ENCODE results near the gene DNAJC4. TPM values are rescaled to one million over a fixed set of nuclear protein-coding genes. Genes with fewer than 3 reads are reported as not detected.

DNAJC4 gene
- total and polyA plus RNA-seq, 8 donors = 28.1 to 125 (median 34.7) TPM

DNA sequence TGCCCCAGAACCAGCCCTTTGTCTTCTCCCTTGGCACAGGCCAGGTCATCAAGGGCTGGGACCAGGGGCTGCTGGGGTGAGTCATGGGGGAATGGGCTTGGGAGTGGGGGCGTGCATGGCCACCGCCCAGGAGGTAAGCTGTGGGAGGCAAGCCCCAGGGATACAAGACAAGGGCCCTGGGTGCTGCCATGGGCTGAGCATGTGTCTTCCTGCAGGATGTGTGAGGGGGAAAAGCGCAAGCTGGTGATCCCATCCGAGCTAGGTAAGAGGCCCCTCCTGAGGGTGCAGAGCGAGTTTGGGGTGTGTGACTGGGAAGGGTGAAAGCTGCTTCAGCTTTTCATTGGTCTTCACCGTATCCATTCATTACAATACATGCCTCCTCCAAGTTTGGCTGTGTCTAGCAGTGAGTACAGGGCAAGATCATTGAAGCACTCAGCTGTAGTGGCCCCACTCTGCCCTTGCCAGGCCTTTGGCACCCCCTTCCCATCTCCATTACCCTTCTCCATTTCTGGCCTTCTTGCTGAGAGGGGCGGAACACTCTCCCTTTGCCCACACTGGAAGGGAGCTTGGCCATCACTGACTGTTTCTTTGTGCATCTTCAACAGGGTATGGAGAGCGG lies 13.0 kb downstream of the DNAJC4 start:
- peaks cover 22 to 44% (median 33%) of the 10 kb centered on the region in 3 donors for H3K4me1 ChIP-seq
- H3K36me3 ChIP-seq = no peaks in the 10 kb centered on the region
- H3K27me3 ChIP-seq = no peaks in the 10 kb centered on the region
- DNase-seq = no peak
- peak overlapping the region in 2 of 4 donors; percentile 78 for H3K4me3 ChIP-seq
- intact Hi-C loops (cut with DNase I) = no loop called here
- no peak for FAIRE-seq
- TF ChIP-seq, protein P1, sequence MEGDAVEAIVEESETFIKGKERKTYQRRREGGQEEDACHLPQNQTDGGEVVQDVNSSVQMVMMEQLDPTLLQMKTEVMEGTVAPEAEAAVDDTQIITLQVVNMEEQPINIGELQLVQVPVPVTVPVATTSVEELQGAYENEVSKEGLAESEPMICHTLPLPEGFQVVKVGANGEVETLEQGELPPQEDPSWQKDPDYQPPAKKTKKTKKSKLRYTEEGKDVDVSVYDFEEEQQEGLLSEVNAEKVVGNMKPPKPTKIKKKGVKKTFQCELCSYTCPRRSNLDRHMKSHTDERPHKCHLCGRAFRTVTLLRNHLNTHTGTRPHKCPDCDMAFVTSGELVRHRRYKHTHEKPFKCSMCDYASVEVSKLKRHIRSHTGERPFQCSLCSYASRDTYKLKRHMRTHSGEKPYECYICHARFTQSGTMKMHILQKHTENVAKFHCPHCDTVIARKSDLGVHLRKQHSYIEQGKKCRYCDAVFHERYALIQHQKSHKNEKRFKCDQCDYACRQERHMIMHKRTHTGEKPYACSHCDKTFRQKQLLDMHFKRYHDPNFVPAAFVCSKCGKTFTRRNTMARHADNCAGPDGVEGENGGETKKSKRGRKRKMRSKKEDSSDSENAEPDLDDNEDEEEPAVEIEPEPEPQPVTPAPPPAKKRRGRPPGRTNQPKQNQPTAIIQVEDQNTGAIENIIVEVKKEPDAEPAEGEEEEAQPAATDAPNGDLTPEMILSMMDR (IDR thresholded peaks at IDR 0.05) = no peak
- H3K27ac ChIP-seq = peak overlapping the region in 1 of 4 donors; percentile 100
- WGBS, 2 donors = 65 to 73% methylated on average over 8 of the region's 8 CpGs
- ATAC-seq = no peak
- no peaks in the 10 kb centered on the region for H3K9me3 ChIP-seq

DNA sequence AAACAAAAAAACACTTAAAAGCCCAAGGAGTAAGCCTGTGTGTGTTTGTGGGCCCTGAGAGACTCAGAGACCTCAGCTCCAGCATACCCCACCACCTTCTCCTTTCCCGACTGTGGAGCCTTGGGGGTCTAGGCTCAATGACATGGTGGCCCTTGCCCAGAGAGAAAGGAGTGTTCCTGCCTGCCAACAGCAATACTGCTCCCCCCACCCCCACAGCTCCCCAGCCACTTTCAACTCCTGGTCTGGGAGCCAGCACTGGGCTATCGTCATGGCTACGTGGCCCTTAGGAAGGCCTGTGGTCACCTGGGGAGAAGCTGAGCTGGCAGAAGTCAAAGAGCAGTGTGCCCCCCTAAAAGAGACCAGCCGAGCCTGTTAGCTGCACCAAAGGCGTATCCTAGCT lies 13.8 kb downstream of the DNAJC4 start:
- Histone ChIP-seq H3K4me1 (peaks cover 14 to 36% (median 25%) of the 10 kb centered on the region in 3 donors), H3K36me3 (no peaks in the 10 kb centered on the region), H3K27me3 (no peaks in the 10 kb centered on the region), H3K4me3 (peak overlapping the region in 2 of 4 donors; percentile 54 to 70), H3K9me3 (no peaks in the 10 kb centered on the region), H3K27ac (peak overlapping the region in 1 of 4 donors; percentile 88)
- 32 to 37% methylated on average over 5 of the region's 5 CpGs for WGBS, 2 donors
- no peak for DNase-seq
- intact Hi-C loops (cut with DNase I) = no loop called here
- TF ChIP-seq, protein P1 (IDR thresholded peaks at IDR 0.05) = no peak
- no peak for ATAC-seq
- FAIRE-seq = no peak

DNA sequence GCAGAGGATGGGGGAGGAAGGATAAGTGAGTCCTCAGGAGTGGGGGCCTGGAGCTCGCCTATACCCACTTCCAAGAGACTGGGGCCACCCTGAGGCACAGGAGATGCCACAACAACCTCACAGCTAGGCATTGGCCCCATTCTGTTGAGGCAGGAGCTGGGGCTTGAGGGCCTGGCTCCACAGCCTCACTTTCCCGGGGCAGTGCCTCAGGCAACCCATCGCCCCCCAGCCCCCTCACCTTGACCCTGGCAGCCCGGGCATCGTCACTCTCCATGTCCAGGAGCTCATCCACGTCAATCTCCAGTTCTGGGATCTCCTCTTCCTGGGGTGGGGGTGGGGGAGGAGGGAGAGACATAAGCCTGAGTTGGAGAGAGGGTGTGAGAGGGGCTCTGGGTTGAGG lies 14.6 kb downstream of the DNAJC4 start:
- intact Hi-C loops (cut with DNase I) = no loop called here
- peak overlapping the region; percentile 76 to 89 (median 83) for H3K27ac ChIP-seq
- ATAC-seq (no peak), DNase-seq (no peak), FAIRE-seq (no peak)
- H3K27me3 ChIP-seq = no peaks in the 10 kb centered on the region
- WGBS, 2 donors = 8 to 16% methylated on average over 6 of the region's 6 CpGs
- no peaks in the 10 kb centered on the region for H3K36me3 ChIP-seq
- H3K9me3 ChIP-seq = no peaks in the 10 kb centered on the region
- TF ChIP-seq, protein P1 (IDR thresholded peaks at IDR 0.05) = no peak
- H3K4me3 ChIP-seq = peak overlapping the region in 3 of 4 donors; percentile 35 to 70 (median 54)
- peaks cover 5 to 28% (median 17%) of the 10 kb centered on the region in 3 donors for H3K4me1 ChIP-seq

DNA sequence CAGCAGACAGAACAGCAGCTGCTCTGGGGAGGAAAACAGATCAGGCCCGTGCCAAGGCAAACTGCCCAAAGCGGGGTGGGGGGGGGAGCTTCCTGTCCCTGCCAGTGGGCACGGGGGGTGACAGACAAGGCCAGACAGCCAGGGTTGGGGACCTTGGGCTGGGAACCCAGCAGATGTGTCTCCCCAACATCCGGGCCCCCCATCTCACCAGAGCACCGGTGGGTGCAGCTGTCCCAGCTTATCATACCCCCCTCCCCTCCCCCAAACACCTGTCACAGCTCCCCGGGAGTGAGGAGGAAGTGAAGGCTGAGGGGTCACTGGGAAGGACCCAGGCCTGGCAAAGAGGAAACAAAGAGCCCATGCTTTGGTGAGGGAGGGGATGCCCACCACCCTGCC lies 15.1 kb downstream of the DNAJC4 start:
- intact Hi-C loops (cut with DNase I) = no loop called here
- WGBS, 2 donors = 3 to 5% methylated on average over 6 of the region's 6 CpGs

More for the DNA sequence above, 15.1 kb downstream of the DNAJC4 start:
- DNase-seq (peak; percentile 81 to 92 (median 89)), ATAC-seq (peak in 3 of 4 donors; percentile 1 to 13 (median 3)), FAIRE-seq (no peak)
- Histone ChIP-seq H3K27me3 (no peaks in the 10 kb centered on the region), H3K36me3 (no peaks in the 10 kb centered on the region), H3K27ac (peak overlapping the region; percentile 76 to 89 (median 83)), H3K9me3 (no peaks in the 10 kb centered on the region), H3K4me1 (peaks cover 1 to 24% (median 13%) of the 10 kb centered on the region in 3 donors), H3K4me3 (peak overlapping the region; percentile 35 to 75 (median 62))
- TF ChIP-seq, protein P1 (IDR thresholded peaks at IDR 0.05) = no peak
